A204.1 (cell line): ENCODE measurements around the gene CRB3.
A peak's percentile ranks its signal among the peaks of the same experiment; 100 is the strongest.

Experiments used
- FAIRE-seq: peaks from 2 replicates; lab custom pipeline; 2012; peaks lifted over from hg19 to GRCh38; lab: Jason Lieb, UNC

CRB3 gene

GRCh38 chr19:6464070-6464873 is at the start of gene CRB3:
TSS of gene CRB3 (plus strand) at chr19:6464271. CDS start at chr19:6464702, 431 bp downstream.
- no peak for FAIRE-seq

GRCh38 chr19:6414793-6415590 is 49.1 kb upstream of the CRB3 start:
- no peak for FAIRE-seq

- FAIRE-seq = no peak
Observed at GRCh38 chr19:6415591-6416190, 48.4 kb upstream of the CRB3 start.

- FAIRE-seq = no peak
Observed at GRCh38 chr19:6416658-6417405, 47.2 kb upstream of the CRB3 start.

- FAIRE-seq = no peak
Observed at GRCh38 chr19:6417713-6418561, 46.1 kb upstream of the CRB3 start.

- FAIRE-seq = no peak
Observed at GRCh38 chr19:6418562-6418932, 45.5 kb upstream of the CRB3 start.

GRCh38 chr19:6421075-6422014 is 42.7 kb upstream of the CRB3 start:
- FAIRE-seq = no peak

- FAIRE-seq = no peak
Observed at GRCh38 chr19:6423499-6424194, 40.4 kb upstream of the CRB3 start.

GRCh38 chr19:6424195-6424938 is 39.7 kb upstream of the CRB3 start, which contains the start of gene KHSRP:
TSS of gene KHSRP (minus strand) at chr19:6424811. CDS start at chr19:6424701, 110 bp downstream.
- FAIRE-seq = no peak

- peak; percentile 100 for FAIRE-seq
Observed at GRCh38 chr19:6424939-6425731, 38.9 kb upstream of the CRB3 start.

GRCh38 chr19:6425732-6426620 is 38.1 kb upstream of the CRB3 start:
- no peak for FAIRE-seq

- no peak for FAIRE-seq
Observed at GRCh38 chr19:6427131-6427530, 36.9 kb upstream of the CRB3 start.

- FAIRE-seq = peak; percentile 96
Observed at GRCh38 chr19:6428692-6429418, 35.2 kb upstream of the CRB3 start.

GRCh38 chr19:6429419-6430221 is 34.5 kb upstream of the CRB3 start:
- FAIRE-seq = no peak

GRCh38 chr19:6431891-6432290 is 32.2 kb upstream of the CRB3 start:
- no peak for FAIRE-seq
